ENCODE measurements around the gene PNMA1. TPM values are rescaled to one million over a fixed set of nuclear protein-coding genes. Genes with fewer than 3 reads are reported as not detected.
A peak's percentile ranks its signal among the peaks of the same experiment; 100 is the strongest.

PNMA1 gene
- total RNA-seq, 1 donor from 2014 or later: 25.9 TPM

DNA sequence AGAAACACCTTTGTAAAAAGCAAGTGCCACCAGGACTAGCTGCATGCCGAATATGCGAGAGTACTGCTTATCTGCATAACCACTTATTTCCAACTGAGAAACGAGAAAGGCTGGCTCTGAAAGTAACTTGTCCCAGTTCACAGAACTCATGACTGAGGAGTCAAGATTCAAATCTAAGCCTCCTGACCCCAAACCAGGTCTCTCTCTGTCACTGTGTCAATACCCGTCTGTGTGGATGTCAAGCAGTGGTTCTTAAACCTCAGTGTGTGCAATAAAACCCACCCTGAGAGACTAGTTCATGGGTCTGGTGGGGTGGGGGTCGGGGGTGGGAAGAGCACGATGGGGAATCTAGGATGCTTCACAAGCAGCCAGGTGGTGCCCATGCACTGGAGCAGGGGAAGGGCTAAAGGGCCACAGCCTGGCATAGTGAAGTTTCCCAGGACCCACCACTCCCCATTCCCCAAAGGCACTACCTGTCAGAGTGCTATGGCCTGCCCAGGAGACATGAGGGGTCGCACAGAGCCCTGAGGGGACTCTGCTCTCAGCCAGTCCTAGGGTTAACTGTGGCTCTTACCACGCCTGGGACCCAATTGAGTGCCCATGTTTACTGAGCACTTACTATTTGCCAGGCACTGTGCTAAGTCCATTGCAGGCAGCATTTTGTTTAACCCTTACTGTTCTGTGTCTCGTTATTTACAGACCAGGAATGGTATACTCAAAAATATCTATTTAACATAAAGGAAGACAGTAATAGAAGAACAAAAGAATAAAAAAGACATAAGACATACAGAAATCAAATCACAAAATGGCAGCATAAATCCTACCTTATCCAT is 33.4 kb upstream of the PNMA1 start:
- H4K20me1 ChIP-seq (ENCODE audit: low read depth): peaks cover 7% of the 10 kb centered on the region
- H2AFZ ChIP-seq (replicated peaks): no peak overlapping the region
- H3K27me3 ChIP-seq: no peaks in the 10 kb centered on the region
- Mint-ChIP-seq H3K36me3 (no peaks in the 10 kb centered on the region), H3K27ac (no peak overlapping the region), H3K4me1 (peaks cover 59% of the 10 kb centered on the region), H3K27me3 (ENCODE audit: insufficient read depth, low read depth) (peaks cover 7% of the 10 kb centered on the region), H3K4me3 (no peak overlapping the region), H3K9me3 (no peaks in the 10 kb centered on the region)
- no peak overlapping the region for H3K27ac ChIP-seq
- no peak overlapping the region for H3K4me3 ChIP-seq
- no peaks in the 10 kb centered on the region for H3K79me2 ChIP-seq (ENCODE audit: low read depth)
- H3F3A ChIP-seq (ENCODE audit: low read depth): peaks cover 8% of the 10 kb centered on the region
- peaks cover 18% of the 10 kb centered on the region for H3K4me1 ChIP-seq
- TF ChIP-seq EZH2phosphoT487 (IDR thresholded peaks at IDR 0.05) (no peak), EZH2 (IDR thresholded peaks at IDR 0.05) (no peak)
- TF ChIP-seq, protein P1, sequence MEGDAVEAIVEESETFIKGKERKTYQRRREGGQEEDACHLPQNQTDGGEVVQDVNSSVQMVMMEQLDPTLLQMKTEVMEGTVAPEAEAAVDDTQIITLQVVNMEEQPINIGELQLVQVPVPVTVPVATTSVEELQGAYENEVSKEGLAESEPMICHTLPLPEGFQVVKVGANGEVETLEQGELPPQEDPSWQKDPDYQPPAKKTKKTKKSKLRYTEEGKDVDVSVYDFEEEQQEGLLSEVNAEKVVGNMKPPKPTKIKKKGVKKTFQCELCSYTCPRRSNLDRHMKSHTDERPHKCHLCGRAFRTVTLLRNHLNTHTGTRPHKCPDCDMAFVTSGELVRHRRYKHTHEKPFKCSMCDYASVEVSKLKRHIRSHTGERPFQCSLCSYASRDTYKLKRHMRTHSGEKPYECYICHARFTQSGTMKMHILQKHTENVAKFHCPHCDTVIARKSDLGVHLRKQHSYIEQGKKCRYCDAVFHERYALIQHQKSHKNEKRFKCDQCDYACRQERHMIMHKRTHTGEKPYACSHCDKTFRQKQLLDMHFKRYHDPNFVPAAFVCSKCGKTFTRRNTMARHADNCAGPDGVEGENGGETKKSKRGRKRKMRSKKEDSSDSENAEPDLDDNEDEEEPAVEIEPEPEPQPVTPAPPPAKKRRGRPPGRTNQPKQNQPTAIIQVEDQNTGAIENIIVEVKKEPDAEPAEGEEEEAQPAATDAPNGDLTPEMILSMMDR (IDR thresholded peaks at IDR 0.05): no peak
- H3K9me3 ChIP-seq (ENCODE audit: low read depth): no peaks in the 10 kb centered on the region
- H3K9ac ChIP-seq: no peak overlapping the region
- H3K4me2 ChIP-seq: no peak overlapping the region
- DNase-seq (ENCODE audit: low spot score): no peak
- no peaks in the 10 kb centered on the region for H3K36me3 ChIP-seq

DNA sequence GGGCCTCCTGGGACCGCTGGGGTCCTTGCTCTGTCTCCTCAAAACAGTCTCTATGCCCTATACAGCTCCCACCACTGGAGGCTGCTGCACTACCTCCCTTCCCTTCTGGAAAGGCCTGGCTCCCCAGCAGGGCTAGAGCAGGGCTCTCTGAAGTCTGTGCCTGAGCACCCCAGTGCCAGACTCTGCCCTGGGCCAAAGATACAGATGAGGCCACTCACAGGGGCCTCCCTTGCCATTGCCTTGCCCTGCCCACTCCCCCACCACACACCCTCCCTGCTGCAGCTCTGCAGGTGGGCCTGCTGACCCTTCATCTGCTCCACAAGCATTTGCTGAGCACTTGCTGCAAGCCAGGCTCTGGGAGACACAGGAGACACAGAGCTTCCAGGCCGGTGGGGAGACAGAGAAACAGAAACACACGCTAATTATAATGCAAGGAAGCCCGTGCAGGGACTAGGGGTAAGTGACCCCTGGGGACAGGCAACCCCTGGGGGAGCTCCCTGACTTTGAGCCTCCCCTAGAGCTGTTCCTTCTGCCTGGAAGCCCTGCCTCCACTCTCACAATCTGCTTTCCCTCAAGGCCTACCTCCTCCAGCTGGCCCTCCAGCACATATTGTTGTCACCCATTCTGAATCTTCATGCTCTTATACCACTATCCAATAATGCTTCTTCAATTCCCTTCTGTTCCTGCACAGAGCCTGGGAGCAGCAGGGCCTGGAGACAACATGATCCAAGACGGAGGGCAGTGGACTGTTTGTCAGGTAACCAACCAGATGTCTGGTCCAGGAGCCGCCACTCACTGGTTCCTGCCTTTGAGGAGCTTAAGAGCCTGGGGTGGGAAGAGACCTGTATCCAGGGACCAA is 32.6 kb upstream of the PNMA1 start:
- Histone ChIP-seq H3K27ac (no peak overlapping the region), H3K9ac (no peak overlapping the region), H3K4me3 (no peak overlapping the region), H3K36me3 (no peaks in the 10 kb centered on the region), H3K4me2 (peak overlapping the region; percentile 16), H3K79me2 (ENCODE audit: low read depth) (no peaks in the 10 kb centered on the region), H2AFZ (replicated peaks) (no peak overlapping the region), H3K4me1 (peaks cover 26% of the 10 kb centered on the region), H3F3A (ENCODE audit: low read depth) (peaks cover 9% of the 10 kb centered on the region), H3K9me3 (ENCODE audit: low read depth) (no peaks in the 10 kb centered on the region), H4K20me1 (ENCODE audit: low read depth) (peaks cover 6% of the 10 kb centered on the region), H3K27me3 (no peaks in the 10 kb centered on the region)
- Mint-ChIP-seq H3K9me3 (no peaks in the 10 kb centered on the region), H3K4me1 (peaks cover 62% of the 10 kb centered on the region), H3K4me3 (peak overlapping the region; percentile 25), H3K27ac (peak overlapping the region; percentile 84), H3K27me3 (ENCODE audit: insufficient read depth, low read depth) (peaks cover 3% of the 10 kb centered on the region), H3K36me3 (no peaks in the 10 kb centered on the region)
- DNase-seq (ENCODE audit: low spot score): peak; percentile 55
- TF ChIP-seq, protein P1 (IDR thresholded peaks at IDR 0.05): peak; percentile 30
- TF ChIP-seq EZH2 (IDR thresholded peaks at IDR 0.05): no peak
- no peak for TF ChIP-seq EZH2phosphoT487 (IDR thresholded peaks at IDR 0.05)

DNA sequence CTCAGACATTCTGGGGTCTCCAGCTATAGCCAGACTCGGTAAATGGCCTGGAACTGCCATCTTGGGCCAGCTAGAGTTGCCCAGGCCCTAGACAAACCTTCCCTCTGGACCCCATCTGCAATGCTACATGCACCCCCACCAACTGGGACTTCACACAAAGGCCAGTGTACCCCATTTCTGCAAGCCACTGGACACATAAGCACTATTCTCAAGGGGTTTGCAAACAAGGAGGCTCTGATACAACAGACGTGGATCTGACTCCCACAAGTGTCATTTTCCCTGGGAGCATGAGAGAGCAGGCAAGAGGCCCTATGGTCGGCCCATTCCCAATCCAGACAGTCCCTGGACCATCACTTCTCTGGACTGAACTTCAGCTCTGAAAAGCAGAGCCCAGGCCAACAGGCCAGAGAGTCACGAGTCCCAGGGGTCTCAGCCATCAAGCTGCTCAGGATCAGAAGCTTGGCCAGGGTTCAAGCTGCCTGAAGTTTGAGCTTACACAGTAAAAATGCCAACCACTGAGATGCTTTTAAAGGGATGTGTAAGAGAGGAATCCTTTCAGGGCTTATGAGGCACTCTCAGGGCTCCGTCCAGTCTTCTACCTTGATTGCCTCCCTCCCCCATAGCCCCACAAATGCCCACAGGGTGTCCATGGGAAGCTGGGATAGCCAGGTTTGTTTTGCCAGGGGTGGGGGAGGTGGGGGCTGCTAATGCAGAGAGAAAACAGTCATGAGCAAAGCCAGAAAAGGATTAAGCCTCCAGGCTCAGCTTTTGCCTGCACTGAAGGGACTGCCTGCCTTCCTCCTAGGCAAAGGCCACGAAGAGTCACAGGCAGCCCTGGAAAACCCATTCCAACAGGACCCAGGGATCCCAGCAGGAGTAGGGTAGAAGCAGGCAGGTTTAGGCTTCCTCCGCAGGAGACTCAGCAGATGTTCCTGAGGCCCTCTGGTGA is 31.7 kb upstream of the PNMA1 start:
- H3K4me1 ChIP-seq: peaks cover 35% of the 10 kb centered on the region
- no peak overlapping the region for H3K4me3 Mint-ChIP-seq
- no peak for DNase-seq (ENCODE audit: low spot score)
- peaks cover 2% of the 10 kb centered on the region for H3K27me3 Mint-ChIP-seq (ENCODE audit: insufficient read depth, low read depth)
- no peaks in the 10 kb centered on the region for H3K9me3 ChIP-seq (ENCODE audit: low read depth)
- no peak overlapping the region for H3K27ac ChIP-seq
- H3K4me3 ChIP-seq: no peak overlapping the region
- no peak overlapping the region for H2AFZ ChIP-seq (replicated peaks)
- H3K27me3 ChIP-seq: no peaks in the 10 kb centered on the region
- H3K27ac Mint-ChIP-seq: no peak overlapping the region
- H3K36me3 Mint-ChIP-seq: no peaks in the 10 kb centered on the region
- H3K4me2 ChIP-seq: peak overlapping the region; percentile 16
- H3K4me1 Mint-ChIP-seq: peaks cover 71% of the 10 kb centered on the region
- H3K9ac ChIP-seq: no peak overlapping the region
- H3K36me3 ChIP-seq: no peaks in the 10 kb centered on the region
- peaks cover 6% of the 10 kb centered on the region for H4K20me1 ChIP-seq (ENCODE audit: low read depth)
- TF ChIP-seq, protein P1 (IDR thresholded peaks at IDR 0.05): no peak
- TF ChIP-seq EZH2phosphoT487 (IDR thresholded peaks at IDR 0.05) (no peak), EZH2 (IDR thresholded peaks at IDR 0.05) (no peak)
- H3K79me2 ChIP-seq (ENCODE audit: low read depth): no peaks in the 10 kb centered on the region
- H3F3A ChIP-seq (ENCODE audit: low read depth): peaks cover 18% of the 10 kb centered on the region
- no peaks in the 10 kb centered on the region for H3K9me3 Mint-ChIP-seq

All from neural progenitor cell (in vitro differentiated cells).